ENCODE results near the gene KIAA0408. TPM values are rescaled to one million over a fixed set of nuclear protein-coding genes. Genes with fewer than 3 reads are reported as not detected.

The KIAA0408 gene
- total RNA-seq, 1 experiment from 2014 or later = 0.25 TPM

- ChIA-PET POLR2A (no interaction called here), RAD21 (ENCODE audit: low non-redundant PET in 1 of 2, low total read pairs in 2 of 2, uncharacterized antibody in 2 of 2, unreplicated experiment in 2 of 2) (no interaction called here), CTCF (no interaction called here)
- no peaks in the 10 kb centered on the region for H4K20me1 ChIP-seq (ENCODE audit: insufficient read depth)
- DNase-seq (ENCODE audit: low read depth, low spot score) (no peak), ATAC-seq (no peak)
- no peak overlapping the region for H3K27ac ChIP-seq (ENCODE audit: low read depth, low read length)
- H3K79me2 ChIP-seq (ENCODE audit: insufficient read depth, low read length) = no peaks in the 10 kb centered on the region
- intact Hi-C loops (cut with micrococcal nuclease) = no loop called here
- no peak overlapping the region for H3K9ac ChIP-seq (ENCODE audit: low read length)
- H3K9me2 ChIP-seq (ENCODE audit: insufficient read depth) = no peaks in the 10 kb centered on the region
- H3K4me3 ChIP-seq (replicated peaks in 1 of 2; ENCODE audit: low read depth in 1 of 2, low read length in 2 of 2) = no peak overlapping the region
- no peak for TF ChIP-seq MAX (IDR thresholded peaks at IDR 0.05)
- H3K4me1 ChIP-seq (ENCODE audit: control insufficient read depth in 1 of 2, insufficient read depth in 2 of 2, low read length in 2 of 2) = no peaks in the 10 kb centered on the region
- no peak overlapping the region for H2AFZ ChIP-seq (ENCODE audit: low read depth, low read length, poor library complexity, severe bottlenecking)
- no peaks in the 10 kb centered on the region for H3K27me3 ChIP-seq (ENCODE audit: insufficient read depth, low read length)
- H3K4me2 ChIP-seq (ENCODE audit: low read length) = no peak overlapping the region
- no peaks in the 10 kb centered on the region for H3K36me3 ChIP-seq (ENCODE audit: control insufficient read depth in 1 of 2, insufficient read depth in 2 of 2, low read length in 2 of 2)
- H3K9me3 ChIP-seq (ENCODE audit: control insufficient read depth in 1 of 2, insufficient read depth in 1 of 2, low read depth in 1 of 2, low read length in 2 of 2) = no peaks in the 10 kb centered on the region
- no TSS peak for BruUV-seq (replicated peaks)
These were observed 2.7 kb downstream of the KIAA0408 start for GRCh38 chr6:127456465-127456864.

GRCh38 chr6:127453845-127454619 is 5.2 kb downstream of the KIAA0408 start:
- H3K9ac ChIP-seq (ENCODE audit: low read length) = no peak overlapping the region
- H3K4me2 ChIP-seq (ENCODE audit: low read length) = no peak overlapping the region
- no TSS peak for BruUV-seq (replicated peaks)
- no peaks in the 10 kb centered on the region for H3K36me3 ChIP-seq (ENCODE audit: control insufficient read depth in 1 of 2, insufficient read depth in 2 of 2, low read length in 2 of 2)
- ChIA-PET RAD21 (ENCODE audit: low non-redundant PET in 1 of 2, low total read pairs in 2 of 2, uncharacterized antibody in 2 of 2, unreplicated experiment in 2 of 2) (no interaction called here), POLR2A (no interaction called here), CTCF (no interaction called here)
- no peak for DNase-seq (ENCODE audit: low read depth, low spot score)
- H4K20me1 ChIP-seq (ENCODE audit: insufficient read depth) = no peaks in the 10 kb centered on the region
- H2AFZ ChIP-seq (ENCODE audit: low read depth, low read length, poor library complexity, severe bottlenecking) = no peak overlapping the region
- ATAC-seq = no peak
- H3K4me3 ChIP-seq (replicated peaks in 1 of 2; ENCODE audit: low read depth in 1 of 2, low read length in 2 of 2) = no peak overlapping the region
- H3K9me3 ChIP-seq (ENCODE audit: control insufficient read depth in 1 of 2, insufficient read depth in 1 of 2, low read depth in 1 of 2, low read length in 2 of 2) = no peaks in the 10 kb centered on the region
- no peaks in the 10 kb centered on the region for H3K79me2 ChIP-seq (ENCODE audit: insufficient read depth, low read length)
- intact Hi-C loops (cut with micrococcal nuclease) = no loop called here
- H3K4me1 ChIP-seq (ENCODE audit: control insufficient read depth in 1 of 2, insufficient read depth in 2 of 2, low read length in 2 of 2) = no peaks in the 10 kb centered on the region
- TF ChIP-seq CEBPB (IDR thresholded peaks at IDR 0.05; ENCODE audit: low read depth) (no peak), FOSL1 (IDR thresholded peaks at IDR 0.05; ENCODE audit: low read depth) (no peak), ATF3 (IDR thresholded peaks at IDR 0.05) (no peak), YY1 (IDR thresholded peaks at IDR 0.05; ENCODE audit: extremely low read depth, insufficient replicate concordance, low read depth, low read length) (no peak), SRF (IDR thresholded peaks at IDR 0.05; ENCODE audit: low read depth) (no peak), ZFX (IDR thresholded peaks at IDR 0.05) (no peak), EZH2phosphoT487 (IDR thresholded peaks at IDR 0.05; ENCODE audit: borderline replicate concordance) (no peak), CBX3 (IDR thresholded peaks at IDR 0.05; ENCODE audit: low read depth) (no peak), ZBTB33 (IDR thresholded peaks at IDR 0.05; ENCODE audit: extremely low read depth, insufficient replicate concordance, low read length) (no peak), CTCF (IDR thresholded peaks at IDR 0.05 in 2 of 3, conservative IDR thresholded peaks at IDR 0.05 in 1 of 3; ENCODE audit: borderline replicate concordance in 1 of 3, insufficient read depth in 1 of 3, low read depth in 2 of 3, low read length in 2 of 3) (no peak)
- H3K27ac ChIP-seq (ENCODE audit: low read depth, low read length) = no peak overlapping the region
- no peaks in the 10 kb centered on the region for H3K9me2 ChIP-seq (ENCODE audit: insufficient read depth)
- H3K27me3 ChIP-seq (ENCODE audit: insufficient read depth, low read length) = no peaks in the 10 kb centered on the region
